ENCODE results near the gene SCUBE1.

GRCh38 chr22:43252319-43252718 lies 90.9 kb downstream of the SCUBE1 start:
- TF ChIP-seq POLR2A (IDR thresholded peaks at IDR 0.05; ENCODE audit: borderline replicate concordance, extremely low read depth, insufficient read depth, insufficient read length) (no peak), TCF7L2 (IDR thresholded peaks at IDR 0.05; ENCODE audit: borderline replicate concordance, extremely low read depth, insufficient read depth, insufficient read length) (no peak), CTCF (IDR thresholded peaks at IDR 0.05 in 2 of 3, conservative IDR thresholded peaks at IDR 0.05 in 1 of 3; ENCODE audit: borderline replicate concordance in 1 of 3, insufficient read depth in 1 of 3, low read depth in 2 of 3, low read length in 2 of 3) (no peak), ZNF274 (IDR thresholded peaks at IDR 0.05; ENCODE audit: low read depth, low read length) (no peak)

Measured in HCT116 (cell line).